HUES48 (cell line): ENCODE results near the gene SDSL.

Experiments
- H3K27ac ChIP-seq: one replicate; pipeline ENCODE4 v1.7.0; 2013; ENCODE audit warnings: low read depth, low read length, inconsistent platforms
- H3K27me3 ChIP-seq: 2 replicates; pipeline ENCODE4 v1.6.1; 2013; ENCODE audit warnings: mild to moderate bottlenecking, low read length; ENCODE audit not compliant: control insufficient read depth, insufficient read depth
- H3K36me3 ChIP-seq: 2 replicates; pipeline ENCODE4 v1.6.1; 2013; ENCODE audit warnings: low read length; ENCODE audit not compliant: control insufficient read depth, insufficient read depth
- H3K4me1 ChIP-seq: 2 replicates; pipeline ENCODE4 v1.6.1; 2013; ENCODE audit warnings: mild to moderate bottlenecking, low read length; ENCODE audit not compliant: control insufficient read depth, insufficient read depth
- H3K4me3 ChIP-seq: 2 replicates; pipeline ENCODE4 v1.5.1; 2013; ENCODE audit warnings: mild to moderate bottlenecking, low read depth, low read length
- H3K9ac ChIP-seq: 2 replicates; pipeline ENCODE4 v1.6.1; 2013; ENCODE audit warnings: mild to moderate bottlenecking, low read depth, low read length, moderate library complexity
- H3K9me3 ChIP-seq: 2 replicates; pipeline ENCODE4 v1.6.1; 2013; ENCODE audit warnings: low read length; ENCODE audit not compliant: control insufficient read depth, insufficient read depth

SDSL gene

DNA sequence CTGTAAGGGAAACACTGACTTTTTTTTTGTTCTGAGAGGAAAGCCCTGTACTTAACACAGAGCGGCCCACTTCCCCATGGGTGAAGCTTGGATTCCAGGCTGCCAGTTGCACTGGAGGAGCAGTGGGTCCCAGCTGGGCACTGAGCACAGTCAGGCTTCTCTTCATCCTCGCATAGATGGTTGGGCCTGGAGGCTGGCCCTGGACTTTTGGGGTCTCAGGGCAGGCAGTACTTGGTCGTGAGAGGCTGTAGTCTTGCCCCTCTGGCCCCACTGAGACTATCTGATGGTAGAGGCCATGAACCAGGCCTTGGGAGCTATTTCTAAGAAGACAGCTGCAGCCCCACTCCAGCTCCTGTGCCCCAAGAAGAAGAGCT is 55.6 kb downstream of the SDSL start:
- Histone ChIP-seq H3K4me3 (peak overlapping the region; percentile 60), H3K36me3 (no peaks in the 10 kb centered on the region), H3K27me3 (peaks cover 95% of the 10 kb centered on the region), H3K9me3 (no peaks in the 10 kb centered on the region), H3K27ac (peak overlapping the region; percentile 31), H3K9ac (no peak overlapping the region), H3K4me1 (peaks cover 66% of the 10 kb centered on the region)

DNA sequence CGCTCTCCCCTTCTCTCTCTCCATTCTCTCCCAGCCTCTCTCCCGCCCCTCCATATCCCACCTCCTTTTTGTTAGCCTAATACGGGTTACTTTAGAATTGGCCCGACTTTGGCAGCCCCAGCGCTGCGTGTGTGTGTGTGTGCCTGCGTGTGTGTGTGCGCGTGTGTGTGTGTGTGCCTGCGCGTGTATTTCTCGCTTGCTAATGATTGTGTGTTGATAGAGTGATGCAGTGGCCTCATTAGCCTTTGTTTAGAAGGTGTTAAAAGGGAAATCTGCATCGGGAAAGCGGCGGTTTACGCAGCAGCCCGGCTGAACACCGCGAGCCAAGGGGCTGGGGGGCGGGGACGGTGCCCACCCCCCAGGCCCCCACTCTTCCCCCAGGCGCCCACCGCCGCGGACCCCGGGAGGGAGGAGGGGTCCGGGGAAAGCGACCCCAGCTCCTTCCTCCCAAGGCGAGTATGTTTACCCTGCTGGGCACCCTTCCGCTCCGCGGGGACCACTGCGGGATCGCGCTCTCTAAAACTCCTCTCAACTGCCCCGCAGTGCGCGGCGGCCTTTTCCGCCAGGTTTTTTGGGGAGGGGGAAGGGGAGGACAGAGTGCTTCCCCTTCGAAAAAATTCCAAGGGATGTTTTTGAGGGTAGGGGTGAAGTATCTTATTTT is 56.3 kb downstream of the SDSL start:
- peak overlapping the region; percentile 44 for H3K27ac ChIP-seq
- peaks cover 95% of the 10 kb centered on the region for H3K27me3 ChIP-seq
- H3K4me1 ChIP-seq: peaks cover 67% of the 10 kb centered on the region
- H3K36me3 ChIP-seq: no peaks in the 10 kb centered on the region
- no peak overlapping the region for H3K9ac ChIP-seq
- no peaks in the 10 kb centered on the region for H3K9me3 ChIP-seq
- H3K4me3 ChIP-seq: peak overlapping the region; percentile 60

DNA sequence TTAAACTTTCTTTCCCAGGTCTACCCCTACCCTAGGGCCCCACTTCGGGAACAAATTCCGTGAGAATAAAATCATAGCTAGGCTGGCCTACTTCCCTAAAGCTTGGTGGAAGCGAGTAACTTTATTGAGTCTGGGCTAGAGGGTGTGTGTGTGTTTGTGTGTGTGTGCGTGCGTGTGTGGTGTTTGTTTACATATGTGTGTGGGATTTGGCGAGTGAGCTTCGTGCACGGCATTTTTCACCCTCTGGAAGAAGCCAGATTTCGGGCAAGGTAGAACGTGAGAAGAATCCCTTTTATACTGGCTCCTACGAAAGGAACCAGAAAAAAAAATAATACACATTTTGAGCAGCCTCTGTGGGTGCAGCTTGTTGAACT is 57.0 kb downstream of the SDSL start:
- 0 out of 2 replicates have a peak overlapping the region, but pooled peaks have one; percentile 1 for H3K9ac ChIP-seq
- H3K9me3 ChIP-seq: no peaks in the 10 kb centered on the region
- peak overlapping the region; percentile 60 for H3K4me3 ChIP-seq
- peaks cover 92% of the 10 kb centered on the region for H3K27me3 ChIP-seq
- peaks cover 72% of the 10 kb centered on the region for H3K4me1 ChIP-seq
- H3K36me3 ChIP-seq: no peaks in the 10 kb centered on the region
- peak overlapping the region; percentile 44 for H3K27ac ChIP-seq

DNA sequence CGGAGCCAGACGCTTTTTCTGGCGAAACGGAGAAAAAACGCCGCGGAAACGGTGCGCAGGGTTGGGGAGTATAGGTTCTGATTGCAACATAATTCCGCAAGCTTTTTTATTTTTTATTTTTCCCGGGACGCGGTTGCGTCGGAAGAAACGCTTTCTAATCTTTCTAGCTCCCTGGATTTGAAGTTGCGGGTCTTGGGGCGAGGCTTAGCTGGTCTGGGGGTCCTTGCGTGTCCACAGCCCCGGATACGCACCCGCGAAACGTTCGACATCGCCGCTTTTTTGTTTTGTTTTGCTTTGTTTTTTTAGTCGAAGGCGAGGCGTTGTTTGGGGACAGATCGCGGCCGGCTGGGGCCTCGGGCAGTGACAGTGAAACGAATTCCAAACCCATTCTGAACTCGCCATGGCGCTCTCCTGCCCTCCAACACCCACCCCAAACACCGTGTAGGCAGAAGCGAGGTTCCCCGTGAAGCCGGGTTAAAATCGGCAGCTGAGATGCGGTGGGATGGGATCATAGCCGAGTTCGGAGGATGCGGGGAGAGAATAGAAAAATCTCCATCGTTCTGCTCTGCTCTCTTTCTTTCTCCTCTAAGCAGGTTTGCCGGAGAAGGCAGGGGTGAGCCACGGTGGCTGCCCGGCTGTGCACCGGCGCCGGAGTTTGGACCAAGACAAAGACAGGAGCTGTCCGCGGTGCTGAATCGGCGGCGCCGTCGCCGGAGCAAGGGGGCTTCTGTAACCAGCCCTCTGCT is 57.6 kb downstream of the SDSL start:
- Histone ChIP-seq H3K4me1 (peaks cover 74% of the 10 kb centered on the region), H3K4me3 (peak overlapping the region; percentile 60), H3K9me3 (no peaks in the 10 kb centered on the region), H3K27me3 (peaks cover 92% of the 10 kb centered on the region), H3K27ac (no peak overlapping the region), H3K9ac (no peak overlapping the region), H3K36me3 (no peaks in the 10 kb centered on the region)

GRCh38 chr12:113480336-113480971 is 58.3 kb downstream of the SDSL start:
- no peaks in the 10 kb centered on the region for H3K36me3 ChIP-seq
- H3K9me3 ChIP-seq: no peaks in the 10 kb centered on the region
- H3K27me3 ChIP-seq: peaks cover 91% of the 10 kb centered on the region
- no peak overlapping the region for H3K9ac ChIP-seq
- peaks cover 75% of the 10 kb centered on the region for H3K4me1 ChIP-seq
- no peak overlapping the region for H3K27ac ChIP-seq
- H3K4me3 ChIP-seq: no peak overlapping the region

DNA sequence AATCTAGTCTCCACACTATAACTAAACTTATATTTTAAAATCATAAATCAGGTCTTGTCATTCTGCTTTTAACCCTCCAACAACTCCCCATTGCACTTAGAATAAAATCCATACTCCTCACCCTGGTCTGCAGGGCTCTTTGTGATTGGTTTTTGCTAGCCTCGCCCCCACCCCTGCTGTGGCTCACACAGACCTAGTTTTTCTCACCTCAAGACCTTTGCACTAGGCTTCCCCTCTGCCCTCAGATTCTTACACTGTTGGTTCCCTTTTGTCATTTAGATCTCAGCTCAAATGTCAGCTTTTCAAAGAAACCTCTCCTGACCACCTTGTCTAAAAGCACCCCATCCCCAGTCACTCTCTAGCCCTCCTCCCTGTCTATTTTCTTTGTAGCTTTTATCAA is 60.2 kb downstream of the SDSL start:
- Histone ChIP-seq H3K9me3 (no peaks in the 10 kb centered on the region), H3K27ac (no peak overlapping the region), H3K9ac (no peak overlapping the region), H3K36me3 (no peaks in the 10 kb centered on the region), H3K4me3 (no peak overlapping the region), H3K27me3 (peaks cover 89% of the 10 kb centered on the region), H3K4me1 (peaks cover 74% of the 10 kb centered on the region)

- Histone ChIP-seq H3K27me3 (peaks cover 65% of the 10 kb centered on the region), H3K4me3 (no peak overlapping the region), H3K9me3 (no peaks in the 10 kb centered on the region), H3K4me1 (peaks cover 48% of the 10 kb centered on the region), H3K36me3 (no peaks in the 10 kb centered on the region), H3K27ac (peak overlapping the region; percentile 23), H3K9ac (no peak overlapping the region)
These were observed 63.1 kb downstream of the SDSL start for GRCh38 chr12:113485330-113485729.

- H3K9ac ChIP-seq: no peak overlapping the region
- H3K9me3 ChIP-seq: no peaks in the 10 kb centered on the region
- peaks cover 38% of the 10 kb centered on the region for H3K4me1 ChIP-seq
- H3K4me3 ChIP-seq: no peak overlapping the region
- no peaks in the 10 kb centered on the region for H3K36me3 ChIP-seq
- peaks cover 51% of the 10 kb centered on the region for H3K27me3 ChIP-seq
- no peak overlapping the region for H3K27ac ChIP-seq
These were observed 64.5 kb downstream of the SDSL start for GRCh38 chr12:113486722-113487121.
